AG10803 (cell line): Measurements from ENCODE around the gene PGK1.

ENCODE experiments used
- DNase-seq: peaks from one replicate; pipeline ENCODE4 v3.0.0; 2010; ENCODE audit warnings: low read depth
- H3K4me3 ChIP-seq: 2 replicates; pipeline ENCODE4 v1.5.1; 2011; ENCODE audit warnings: mild to moderate bottlenecking, low read length, control low read depth
- TF ChIP-seq, protein P1 (sequence below): conservative IDR thresholded peaks from 2 replicates; pipeline ENCODE4 v1.5.1; 2011; ENCODE audit warnings: mild to moderate bottlenecking, low read length, control low read depth, inconsistent platforms

Gene PGK1

GRCh38 chrX:78165425-78165824 is 61.4 kb downstream of the PGK1 start:
- no peak overlapping the region for H3K4me3 ChIP-seq
- DNase-seq, result no peak
- TF ChIP-seq, protein P1, sequence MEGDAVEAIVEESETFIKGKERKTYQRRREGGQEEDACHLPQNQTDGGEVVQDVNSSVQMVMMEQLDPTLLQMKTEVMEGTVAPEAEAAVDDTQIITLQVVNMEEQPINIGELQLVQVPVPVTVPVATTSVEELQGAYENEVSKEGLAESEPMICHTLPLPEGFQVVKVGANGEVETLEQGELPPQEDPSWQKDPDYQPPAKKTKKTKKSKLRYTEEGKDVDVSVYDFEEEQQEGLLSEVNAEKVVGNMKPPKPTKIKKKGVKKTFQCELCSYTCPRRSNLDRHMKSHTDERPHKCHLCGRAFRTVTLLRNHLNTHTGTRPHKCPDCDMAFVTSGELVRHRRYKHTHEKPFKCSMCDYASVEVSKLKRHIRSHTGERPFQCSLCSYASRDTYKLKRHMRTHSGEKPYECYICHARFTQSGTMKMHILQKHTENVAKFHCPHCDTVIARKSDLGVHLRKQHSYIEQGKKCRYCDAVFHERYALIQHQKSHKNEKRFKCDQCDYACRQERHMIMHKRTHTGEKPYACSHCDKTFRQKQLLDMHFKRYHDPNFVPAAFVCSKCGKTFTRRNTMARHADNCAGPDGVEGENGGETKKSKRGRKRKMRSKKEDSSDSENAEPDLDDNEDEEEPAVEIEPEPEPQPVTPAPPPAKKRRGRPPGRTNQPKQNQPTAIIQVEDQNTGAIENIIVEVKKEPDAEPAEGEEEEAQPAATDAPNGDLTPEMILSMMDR, result no peak

DNA sequence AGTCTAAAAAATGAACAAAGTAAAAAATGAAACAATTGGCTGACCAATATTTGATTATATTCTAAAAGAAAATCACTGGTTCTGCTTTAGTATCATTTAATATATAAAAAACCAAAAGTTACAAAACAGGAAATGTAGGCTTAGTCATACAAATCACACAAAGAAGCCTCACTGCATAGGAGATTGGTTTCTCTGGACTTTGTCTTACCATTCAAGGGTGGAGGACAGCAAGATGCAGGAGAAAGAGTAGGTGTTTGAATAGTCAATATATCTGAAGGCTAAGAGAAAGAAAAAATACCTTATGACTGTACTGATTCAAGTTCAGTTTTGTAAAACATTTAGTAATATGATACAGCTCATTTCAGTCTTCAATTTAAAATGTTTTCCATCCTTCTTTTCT is 64.0 kb downstream of the PGK1 start:
- H3K4me3 ChIP-seq, result no peak overlapping the region
- DNase-seq, result no peak
- TF ChIP-seq, protein P1, result no peak
